Retina (tissue), 1 donor: ENCODE results near the gene TCP11.

ENCODE experiments used
- DNase-seq: peaks from one replicate; pipeline ENCODE4 v3.0.0-alpha.2; 2016

Gene TCP11

DNA sequence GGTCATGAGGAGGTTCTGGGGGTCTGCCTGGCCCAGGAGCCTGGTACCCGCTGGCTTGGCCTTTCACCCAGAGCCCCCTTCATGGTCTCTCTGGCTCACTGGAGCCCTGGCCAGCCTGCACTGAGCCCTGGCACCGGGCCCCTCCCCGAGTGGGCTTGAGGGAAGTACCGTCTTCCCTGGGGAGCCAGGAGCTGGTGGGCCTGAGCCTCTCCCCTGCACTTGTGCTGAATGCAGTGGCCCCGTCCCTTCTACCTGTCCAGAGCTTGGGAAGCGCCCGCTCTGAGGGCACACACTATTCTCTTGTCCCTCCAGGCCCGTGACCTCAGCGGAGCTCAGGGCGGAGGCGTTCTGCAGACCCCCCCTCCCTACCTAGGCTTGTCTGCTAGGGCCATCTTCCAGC, 62.2 kb downstream of the TCP11 start:
- DNase-seq, result no peak

DNA sequence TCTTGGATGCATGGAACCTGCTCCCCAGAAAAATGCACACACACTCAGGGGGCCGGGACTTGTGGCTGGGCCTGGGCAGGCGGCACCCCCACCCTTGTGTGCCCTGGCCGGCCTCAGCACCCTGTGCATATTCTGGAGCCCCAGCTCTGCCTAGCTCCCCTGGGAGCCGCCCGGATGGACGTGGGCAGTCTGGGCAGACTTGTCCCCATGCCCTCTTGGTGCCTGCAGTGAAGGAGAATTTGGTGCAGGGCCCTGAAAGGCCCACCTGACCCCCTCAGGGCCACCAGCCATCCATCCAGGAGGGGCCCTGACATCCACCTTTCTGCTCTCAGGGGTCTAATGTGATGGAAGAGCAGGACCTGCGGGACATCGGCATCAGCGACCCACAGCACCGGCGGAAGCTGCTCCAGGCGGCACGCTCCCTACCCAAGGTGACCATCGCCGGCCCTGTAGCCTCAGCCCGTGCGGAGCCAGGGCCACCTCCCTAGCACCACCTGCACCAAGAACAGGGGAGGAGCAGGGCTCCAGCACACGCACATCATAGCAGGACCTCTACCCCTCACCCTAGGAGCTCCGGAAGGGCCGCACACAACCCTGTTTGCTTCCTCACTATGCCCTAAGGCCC, 62.8 kb downstream of the TCP11 start:
- DNase-seq, result no peak

DNA sequence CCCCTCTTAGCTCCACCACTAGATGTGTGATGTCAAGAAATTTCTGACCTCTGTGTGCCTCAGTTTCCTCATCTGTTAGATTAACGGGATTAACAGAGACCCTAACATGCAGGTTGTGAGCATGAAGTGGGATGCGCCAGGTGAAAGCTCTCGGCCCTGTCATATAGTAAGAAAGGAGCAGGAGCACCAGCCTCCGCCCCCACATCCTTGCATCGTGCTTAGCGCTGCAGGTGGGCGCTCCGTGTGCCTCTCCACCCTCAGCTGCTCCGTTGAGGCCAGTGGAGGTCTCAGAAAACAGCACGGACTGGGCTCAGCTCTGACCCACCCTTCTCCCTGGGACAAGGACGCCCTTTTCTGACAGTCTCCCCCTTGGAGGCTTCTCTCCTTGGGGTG, 63.4 kb downstream of the TCP11 start:
- DNase-seq, result no peak

DNA sequence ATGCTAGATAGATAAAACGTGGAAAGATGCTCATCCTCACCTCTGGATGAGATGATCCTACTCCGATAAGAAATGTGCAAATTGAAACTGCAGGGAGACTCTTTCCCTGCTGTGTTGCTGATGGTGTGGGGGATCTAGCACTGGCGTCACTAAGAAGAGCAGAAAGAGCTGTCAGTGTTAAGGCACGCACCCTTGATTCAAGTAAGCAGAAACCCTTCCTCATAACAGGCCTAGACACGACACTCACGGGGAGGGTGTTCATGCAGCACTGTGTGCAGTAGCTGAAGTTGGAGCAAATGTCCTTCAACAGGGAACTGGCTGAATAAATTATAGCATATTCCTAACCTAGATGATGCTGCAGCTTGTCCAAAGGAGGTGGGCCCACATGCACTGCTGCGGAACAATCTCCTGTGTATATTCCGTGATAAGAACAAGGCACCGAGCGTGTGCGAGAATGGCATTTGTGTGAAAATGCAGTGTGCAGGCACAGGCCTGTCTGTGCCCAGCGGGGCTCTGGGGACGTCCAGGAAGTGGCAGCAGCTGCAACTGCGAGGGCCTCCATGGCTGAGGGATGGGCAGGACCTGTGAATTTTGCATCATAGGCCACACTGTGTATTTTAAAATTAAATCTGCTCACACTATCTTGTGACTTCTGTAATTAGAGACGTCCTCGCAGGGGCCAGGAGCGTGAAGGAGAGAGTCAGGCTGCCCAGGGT, 64.0 kb downstream of the TCP11 start:
- DNase-seq, result no peak

DNA sequence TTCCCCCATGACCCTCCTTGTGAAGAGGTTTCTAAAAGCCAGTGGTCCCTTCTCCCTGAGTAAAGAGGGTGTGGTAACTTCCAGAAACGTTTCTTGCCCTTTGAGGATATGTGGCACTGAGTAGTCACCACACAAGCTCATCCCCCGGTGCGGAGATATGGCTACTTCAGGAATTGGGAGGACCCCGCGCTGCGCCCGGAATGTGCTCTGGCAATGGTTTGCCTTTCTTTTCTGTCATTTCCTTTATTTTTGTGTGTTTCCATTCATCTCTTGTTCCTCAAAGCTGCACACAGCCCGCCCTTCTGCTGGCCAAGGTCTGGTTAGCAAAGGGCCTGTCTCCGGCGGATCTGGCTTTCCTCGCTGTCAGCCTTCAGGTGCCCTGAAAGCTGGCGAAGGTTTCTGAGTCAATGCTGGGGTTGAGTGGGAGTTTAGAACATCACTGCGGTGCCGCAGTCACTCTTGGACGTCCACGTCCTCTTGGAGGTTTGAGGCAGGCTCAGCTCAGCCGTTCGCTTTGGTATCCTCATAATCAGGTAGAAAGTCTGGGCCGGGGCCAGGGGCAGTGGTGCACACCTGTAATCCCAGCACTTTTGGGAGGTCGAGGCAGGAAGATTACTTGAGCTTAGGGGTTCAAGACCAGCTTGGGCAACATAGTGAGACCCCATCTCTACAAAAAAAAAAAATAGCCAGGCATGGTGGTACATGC, 67.2 kb downstream of the TCP11 start:
- no peak for DNase-seq

DNA sequence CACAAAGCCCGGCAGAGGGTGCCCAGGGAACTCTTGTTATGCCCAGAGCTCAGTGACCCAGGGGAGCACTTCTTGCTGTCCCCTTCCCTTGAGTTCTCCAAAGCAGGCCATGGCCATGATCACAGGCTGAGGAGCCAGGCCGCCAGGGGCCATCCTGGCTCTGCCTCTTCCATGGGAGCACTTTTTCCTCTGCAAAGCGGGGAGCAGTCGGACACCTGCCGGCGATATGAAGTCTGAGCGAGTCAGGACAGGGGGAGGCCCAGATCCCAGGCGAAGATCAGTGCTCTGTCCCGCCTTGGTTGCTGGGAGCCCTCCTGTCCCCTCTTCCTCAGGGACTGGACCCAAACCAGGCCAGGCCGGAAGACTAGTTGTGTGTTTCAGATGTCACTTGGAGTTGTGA, 67.9 kb downstream of the TCP11 start:
- DNase-seq, result no peak

DNA sequence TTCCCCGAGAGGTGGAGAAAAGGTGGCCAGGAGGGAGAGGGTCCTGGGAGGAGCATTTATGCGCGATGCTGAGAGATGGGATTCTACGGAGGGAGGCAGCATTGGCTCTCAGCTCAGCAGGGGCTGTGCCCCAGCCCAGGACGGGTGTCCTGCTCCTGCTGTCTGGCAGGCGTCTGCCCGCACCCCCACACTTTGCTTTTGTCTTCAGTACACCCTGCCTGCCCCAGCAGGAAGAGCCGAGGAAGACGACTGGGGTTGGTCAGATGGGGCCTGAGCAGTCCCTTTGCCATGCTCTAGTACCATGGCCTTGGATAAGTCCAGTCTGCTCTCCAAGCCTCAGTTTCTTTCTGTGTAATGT, 68.5 kb downstream of the TCP11 start:
- no peak for DNase-seq

DNA sequence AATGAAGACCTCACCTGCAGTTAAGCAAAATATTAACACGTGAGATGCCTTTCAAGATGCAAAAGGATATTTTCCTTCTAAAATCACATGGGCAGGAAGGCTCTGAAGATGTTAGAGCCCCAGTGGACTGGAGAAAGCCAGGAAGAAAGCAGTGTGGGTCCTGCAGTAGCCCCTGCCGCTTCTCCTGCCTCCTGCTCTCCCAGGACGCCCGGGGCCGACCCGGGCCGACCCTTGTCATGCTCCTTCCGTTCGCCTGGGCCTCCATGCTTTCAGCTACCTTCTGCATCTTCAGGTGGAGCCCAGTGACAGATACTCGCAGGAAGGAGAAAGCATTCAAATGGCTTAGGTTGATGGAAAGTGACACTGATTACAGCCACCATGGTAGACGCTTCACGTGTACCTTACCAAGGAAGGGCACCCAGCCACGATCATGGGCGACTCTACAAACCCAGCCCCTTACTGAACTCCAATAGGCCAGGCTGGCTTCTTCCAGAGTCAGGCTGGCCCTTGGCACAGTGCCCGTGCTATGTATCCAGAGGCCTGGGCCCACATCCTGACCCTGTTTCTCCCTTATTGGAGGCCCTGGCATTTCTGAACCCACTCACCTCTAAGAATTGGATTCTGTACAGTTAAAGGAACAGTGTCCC, 69.0 kb downstream of the TCP11 start:
- DNase-seq, result no peak

DNA sequence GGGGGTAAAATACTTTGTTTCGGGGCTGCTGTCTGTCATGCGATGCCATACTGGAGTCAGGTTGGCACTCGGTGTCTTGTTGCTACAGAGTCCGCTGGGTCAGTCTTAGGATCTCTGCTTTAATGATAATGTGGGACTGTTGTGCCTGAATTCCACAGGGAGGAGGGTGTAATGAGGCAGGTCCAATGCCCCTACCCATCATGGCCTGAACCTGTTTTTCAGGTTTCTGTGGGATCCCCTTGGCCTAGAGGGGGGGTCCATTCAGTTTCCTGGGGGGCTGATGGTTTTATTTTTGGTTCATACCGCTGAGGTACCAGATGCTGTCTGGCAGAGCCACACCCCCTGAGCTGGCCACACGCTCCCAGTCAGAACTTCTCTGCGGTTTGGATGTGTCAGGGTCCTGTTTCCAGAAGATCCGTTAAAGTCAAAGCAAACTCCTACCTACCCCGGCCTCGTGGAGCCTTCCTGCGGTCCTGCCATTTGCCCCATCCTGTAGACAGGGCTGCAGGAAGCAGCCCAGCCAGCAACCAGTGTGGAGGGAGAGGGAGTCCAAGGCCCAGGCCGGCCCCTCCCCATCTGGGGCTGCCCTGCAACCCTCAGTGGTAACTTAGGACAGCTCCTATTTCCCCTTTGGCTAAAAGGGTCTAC, 69.7 kb downstream of the TCP11 start:
- no peak for DNase-seq

DNA sequence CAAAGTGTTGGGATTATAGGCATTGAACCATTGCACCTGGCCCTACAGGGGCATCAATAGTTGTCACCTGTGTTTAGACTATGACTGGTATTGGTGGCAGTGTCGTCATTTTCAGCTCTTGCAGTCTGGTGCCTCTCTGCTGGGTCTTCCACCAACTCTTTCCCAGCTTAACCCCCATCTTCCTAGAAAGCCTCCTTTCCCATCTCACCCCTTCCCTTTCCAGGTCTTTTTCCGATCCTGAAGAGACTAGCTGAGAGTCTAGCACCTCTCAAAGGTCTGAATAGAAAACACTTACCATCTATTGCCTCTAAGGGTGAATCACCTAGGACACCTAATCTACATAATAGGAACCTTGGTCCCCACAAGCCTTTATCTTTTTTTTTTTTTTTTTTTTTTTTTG, 71.0 kb downstream of the TCP11 start:
- no peak for DNase-seq

DNA sequence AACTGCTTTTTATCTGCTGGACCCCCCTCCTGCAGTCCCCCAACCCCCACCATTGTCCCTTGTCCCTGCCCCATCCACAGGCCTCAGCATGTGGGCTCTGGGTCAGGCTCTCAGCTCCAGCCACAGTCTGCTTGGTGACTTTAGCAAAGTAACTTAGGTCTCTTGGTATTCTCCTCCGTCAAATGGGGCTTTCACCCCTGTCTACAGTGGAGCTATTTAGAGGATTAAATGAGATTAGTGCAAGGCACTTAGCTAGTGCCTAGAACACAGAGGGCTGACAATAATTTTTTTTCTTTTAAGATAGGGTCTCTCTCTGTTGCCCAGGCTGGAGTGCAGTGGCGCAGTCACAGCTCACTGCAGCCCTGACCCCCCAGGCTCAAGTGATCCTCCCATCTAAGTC, 71.9 kb downstream of the TCP11 start:
- no peak for DNase-seq

DNA sequence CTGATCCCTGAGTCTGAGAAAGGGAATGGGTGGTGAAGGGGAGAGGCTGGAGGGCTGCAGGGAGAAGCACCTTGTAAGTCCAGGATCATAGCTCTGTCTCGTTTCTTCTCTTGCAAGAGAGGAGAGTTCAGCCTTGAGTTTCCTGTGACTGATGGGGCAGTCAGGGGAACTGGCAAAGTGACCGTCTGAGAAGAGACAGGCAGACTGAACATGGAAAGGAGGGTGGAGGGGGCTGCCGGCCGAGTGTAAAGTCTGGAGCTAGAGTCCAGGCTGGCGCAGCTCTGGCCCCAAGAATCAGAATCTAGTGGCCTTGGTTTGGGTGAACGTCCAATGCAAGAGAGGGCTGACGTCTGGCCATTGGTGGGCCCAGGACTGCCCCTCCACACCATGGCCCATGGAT, 72.5 kb downstream of the TCP11 start:
- DNase-seq, result no peak

DNA sequence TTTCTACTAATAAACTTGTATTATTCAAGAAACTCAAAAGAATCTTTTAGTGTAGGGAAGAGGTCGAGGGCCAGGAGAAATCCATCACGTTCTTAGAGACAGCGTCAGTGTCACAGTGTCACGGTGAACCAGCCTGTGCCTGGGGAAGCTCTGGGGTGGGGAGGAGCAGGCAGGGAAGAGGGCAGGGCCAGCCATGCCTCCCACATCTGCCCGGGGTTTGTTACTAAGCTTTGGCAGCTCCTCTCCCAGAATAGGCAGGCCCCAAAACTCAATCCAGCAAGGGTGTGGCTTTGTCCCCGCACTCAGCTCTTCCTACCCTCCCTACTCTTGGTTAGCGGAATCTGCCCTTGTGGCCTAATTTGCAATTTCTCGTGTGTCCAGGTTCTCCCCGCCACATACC, 72.9 kb downstream of the TCP11 start:
- no peak for DNase-seq
